Pancreas (tissue), 10 donors: Measurements from ENCODE around the gene CKMT1B. TPM values are rescaled to one million over a fixed set of nuclear protein-coding genes. Genes with fewer than 3 reads are reported as not detected.
"Not testable (repeated sequence)": the region's sequence is repeated elsewhere in the genome, so short reads cannot be mapped to it uniquely, and the experiment has no call there.

Source experiments
- ATAC-seq, 4 donors: fragments of 200-7000 bp; cut with Tn5 transposase; one replicate each; pipeline versions ENCODE4 v1.8.0 to v1.9.1; 2020; ENCODE audit warnings: mild to moderate bottlenecking in 4 of 4, moderate library complexity in 4 of 4
- DNase-seq, 6 donors: peaks; one replicate each; pipeline ENCODE4 v3.0.0-alpha.2; 2020
- FAIRE-seq: peaks from 2 replicates; lab custom pipeline; 2012; peaks lifted over from hg19 to GRCh38; lab: Jason Lieb, UNC
- H3K27ac ChIP-seq, 4 donors: fragments of 200-600 bp; sonication (generic); 1 replicate in 3 of 4; 2 replicates in 1 of 4; pipeline versions ENCODE4 v1.5.0 to v1.8.0; 2020
- H3K27me3 ChIP-seq, 4 donors: fragments of 200-600 bp; one replicate each; pipeline ENCODE4 v1.8.0; 2021
- H3K36me3 ChIP-seq, 3 donors: fragments of 200-600 bp; sonication (generic) in 1 of 3; one replicate each; pipeline versions ENCODE4 v1.5.0 to v1.8.0; 2020 to 2021
- H3K4me1 ChIP-seq, 3 donors: fragments of 200-600 bp; one replicate each; pipeline ENCODE4 v1.8.0; 2021
- H3K4me3 ChIP-seq, 4 donors: fragments of 200-600 bp; sonication (generic) in 2 of 4; one replicate each; pipeline versions ENCODE4 v1.5.0 to v1.8.0; 2020 to 2021
- H3K9me3 ChIP-seq, 4 donors: fragments of 200-600 bp; one replicate each; pipeline ENCODE4 v1.8.0; 2021
- CTCF ChIP-seq, 4 donors: fragments of 200-600 bp; sonication (generic) in 3 of 4; IDR thresholded peaks; one replicate each; pipeline versions ENCODE4 v1.5.0 to v1.8.0; 2021; ENCODE audit warnings: antibody characterized with exemption in 4 of 4
- WGBS, 2 donors: extraction: QIAGEN DNeasy Blood & Tissue Kit; methylation state at CpG; one replicate each; pipeline ENCODE4 v1.1.7; 2013; 5-methylcytosine and 5-hydroxymethylcytosine counted together
- intact Hi-C, 3 donors: fragments of 100-400 bp; cut with DNase I; formaldehyde crosslinking; loops; one replicate each; pipeline versions ENCODE4 v1.11.1 to v1.14.2; 2022
- polyA plus RNA-seq, 2 donors: library from polyadenylated mRNA; stranded (reverse); fragments of 200-250 nt; gene quantifications; one replicate each; pipeline ENCODE4 v1.2.3, GENCODE V29; 2013
- total RNA-seq, 6 donors: library from RNA; stranded (reverse); fragmentation: NEBNext Ultra II Directional in 4 of 6; extraction: Animal tissue kit (Norgen Biotek cat#: 25700) in 4 of 6; gene quantifications; one replicate each; pipeline versions ENCODE4 v1.2.1 to v1.2.4, GENCODE V29; 2021 to 2023
- donor health status: healthy with polysubstance abuse.
- donor health status: DM: no; HTN: no; CAD: no; lungs with moderate emphysema.
- donor health status: DM: no; HTN: no; CAD: no.
- donor health status: control.
- donor health status: control.
- donor health status: Bipolar disorder and iron deficiency.
- donor health status: DM: yes; HTN: yes; CAD: no.
- donor health status: DM: no; HTN: no; CAD: no.
- donor health status: DM: no; HTN: no; CAD: no.
- donor health status: DM: yes; HTN: yes; CAD: no.

The CKMT1B gene
- total and polyA plus RNA-seq, 8 donors: 0.97 to 8.5 (median 3.1) TPM

- ATAC-seq (no peak), FAIRE-seq (no peak), DNase-seq (no peak)
- Histone ChIP-seq H3K4me1 (no peaks in the 10 kb centered on the region), H3K4me3 (no peak overlapping the region), H3K27me3 (no peaks in the 10 kb centered on the region), H3K36me3 (no peaks in the 10 kb centered on the region), H3K9me3 (no peaks in the 10 kb centered on the region), H3K27ac (no peak overlapping the region)
- TF ChIP-seq CTCF (IDR thresholded peaks at IDR 0.05): no peak
- intact Hi-C loops: no loop called here
- WGBS, 2 donors: 95 to 98% methylated on average over 4 of the region's 4 CpGs
Measured at GRCh38 chr15:43552256-43552655, 41.6 kb upstream of the CKMT1B start.

- 78 to 84% methylated on average over 2 of the region's 2 CpGs for WGBS, 2 donors
- Histone ChIP-seq H3K27ac (no peak overlapping the region), H3K36me3 (no peaks in the 10 kb centered on the region), H3K9me3 (no peaks in the 10 kb centered on the region), H3K4me3 (no peak overlapping the region), H3K4me1 (no peaks in the 10 kb centered on the region), H3K27me3 (no peaks in the 10 kb centered on the region)
- FAIRE-seq (no peak), ATAC-seq (no peak), DNase-seq (no peak)
- intact Hi-C loops: no loop called here
- no peak for TF ChIP-seq CTCF (IDR thresholded peaks at IDR 0.05)
Measured at GRCh38 chr15:43552986-43553385, 40.8 kb upstream of the CKMT1B start.

GRCh38 chr15:43562753-43563152 lies 31.1 kb upstream of the CKMT1B start:
- H3K36me3 ChIP-seq, H3K4me1 ChIP-seq, H3K9me3 ChIP-seq, H3K4me3 ChIP-seq, FAIRE-seq, intact Hi-C loops, H3K27ac ChIP-seq, ATAC-seq, H3K27me3 ChIP-seq, DNase-seq: not testable (repeated sequence)
- 60 to 94% methylated on average over 1 to 2 of the region's 3 CpGs for WGBS, 2 donors

GRCh38 chr15:43563793-43564192 lies 30.0 kb upstream of the CKMT1B start:
- H3K4me3 ChIP-seq, intact Hi-C loops, ATAC-seq, H3K27me3 ChIP-seq, H3K27ac ChIP-seq, DNase-seq, H3K9me3 ChIP-seq, FAIRE-seq, H3K4me1 ChIP-seq, H3K36me3 ChIP-seq: not testable (repeated sequence)
- WGBS, 2 donors: no CpG with 5 or more reads among the region's 8 CpGs

GRCh38 chr15:43566615-43567014 lies 27.2 kb upstream of the CKMT1B start:
- H3K27ac ChIP-seq, ATAC-seq, DNase-seq, H3K27me3 ChIP-seq, H3K36me3 ChIP-seq, intact Hi-C loops, H3K9me3 ChIP-seq, H3K4me3 ChIP-seq, FAIRE-seq, H3K4me1 ChIP-seq: not testable (repeated sequence)
- no CpG with 5 or more reads among the region's 2 CpGs for WGBS, 2 donors

GRCh38 chr15:43574607-43575006 lies 19.2 kb upstream of the CKMT1B start:
- H3K9me3 ChIP-seq, H3K4me1 ChIP-seq, H3K36me3 ChIP-seq, intact Hi-C loops, H3K4me3 ChIP-seq, H3K27ac ChIP-seq, DNase-seq, FAIRE-seq, ATAC-seq, H3K27me3 ChIP-seq: not testable (repeated sequence)
- WGBS, 2 donors: no CpG with 5 or more reads among the region's 1 CpG

- H3K27ac ChIP-seq, H3K4me1 ChIP-seq, intact Hi-C loops, DNase-seq, H3K27me3 ChIP-seq, H3K36me3 ChIP-seq, H3K9me3 ChIP-seq, H3K4me3 ChIP-seq: not testable (repeated sequence)
- WGBS, 2 donors: no CpG with 5 or more reads among the region's 54 CpGs
- ATAC-seq (peak; percentile 89 to 95 (median 94)), FAIRE-seq (peak; percentile 65)
Measured at GRCh38 chr15:43589778-43590466, 3.9 kb upstream of the CKMT1B start, which contains the start of gene PPIP5K1. TSS of gene PPIP5K1 (minus strand) at chr15:43590208. CDS start at chr15:43584504, 5,704 bp downstream.

GRCh38 chr15:43592841-43593240 lies 986 bp upstream of the CKMT1B start:
- H3K4me3 ChIP-seq, DNase-seq, ATAC-seq, FAIRE-seq, H3K27ac ChIP-seq, H3K4me1 ChIP-seq, H3K9me3 ChIP-seq, H3K27me3 ChIP-seq, intact Hi-C loops, H3K36me3 ChIP-seq: not testable (repeated sequence)
- WGBS, 2 donors: 22 to 24% methylated on average over 4 of the region's 8 CpGs

- H3K9me3 ChIP-seq, H3K4me1 ChIP-seq, DNase-seq, ATAC-seq, intact Hi-C loops, H3K36me3 ChIP-seq, FAIRE-seq, H3K27me3 ChIP-seq, H3K4me3 ChIP-seq, H3K27ac ChIP-seq: not testable (repeated sequence)
- 68 to 81% methylated on average over 6 of the region's 6 CpGs for WGBS, 2 donors
Measured at GRCh38 chr15:43599131-43599530, 5.3 kb downstream of the CKMT1B start.

- H3K27ac ChIP-seq, H3K4me1 ChIP-seq, H3K4me3 ChIP-seq, H3K27me3 ChIP-seq, DNase-seq, H3K36me3 ChIP-seq, ATAC-seq, intact Hi-C loops, FAIRE-seq, H3K9me3 ChIP-seq: not testable (repeated sequence)
- WGBS, 2 donors: no CpG with 5 or more reads among the region's 2 CpGs
Measured at GRCh38 chr15:43600200-43600599, 6.4 kb downstream of the CKMT1B start.
